Measurements from ENCODE around the gene RSPRY1. TPM values are rescaled to one million over a fixed set of nuclear protein-coding genes. Genes with fewer than 3 reads are reported as not detected.
"Not testable (repeated sequence)": the region's sequence is repeated elsewhere in the genome, so short reads cannot be mapped to it uniquely, and the experiment has no call there.

Gene RSPRY1
- total and polyA plus RNA-seq, 5 donors from 2014 or later: 25.7 to 46.4 (median 31.7) TPM

GRCh38 chr16:57268804-57269800 lies 83.0 kb downstream of the RSPRY1 start:
- H3K36me3 Mint-ChIP-seq: no peaks in the 10 kb centered on the region
- H3K4me3 ChIP-seq (ENCODE audit: low read depth, low read length): no peak overlapping the region
- H3K4me1 ChIP-seq (ENCODE audit: control insufficient read depth, insufficient read depth, low read length, poor library complexity, severe bottlenecking): peaks cover 14% of the 10 kb centered on the region
- no peak overlapping the region for H3K4me3 Mint-ChIP-seq
- no peak for ATAC-seq (ENCODE audit: low read depth in 2 of 2)
- H3K27me3 Mint-ChIP-seq: no peaks in the 10 kb centered on the region
- H3K9me3 ChIP-seq (ENCODE audit: control insufficient read depth in 2 of 2, low read length in 2 of 2): no peaks in the 10 kb centered on the region
- peaks cover 3 to 33% (median 7%) of the 10 kb centered on the region in 4 donors for H3K4me1 Mint-ChIP-seq
- H3K36me3 ChIP-seq (ENCODE audit: control insufficient read depth, insufficient read depth, low read length): no peaks in the 10 kb centered on the region
- no peaks in the 10 kb centered on the region for H3K9me3 Mint-ChIP-seq
- no peak for DNase-seq
- H3K27ac Mint-ChIP-seq: peak overlapping the region in 2 of 3 donors; percentile 69 to 76
- H3K27ac ChIP-seq (ENCODE audit: insufficient read depth, low read length, poor library complexity, severe bottlenecking): no peak overlapping the region
- H3K27me3 ChIP-seq (ENCODE audit: control insufficient read depth, insufficient read depth, low read length): no peaks in the 10 kb centered on the region

- peaks cover 14% of the 10 kb centered on the region for H3K4me1 ChIP-seq (ENCODE audit: control insufficient read depth, insufficient read depth, low read length, poor library complexity, severe bottlenecking)
- H3K27me3 Mint-ChIP-seq: no peaks in the 10 kb centered on the region
- no peak for ATAC-seq (ENCODE audit: low read depth in 2 of 2)
- H3K27ac ChIP-seq (ENCODE audit: insufficient read depth, low read length, poor library complexity, severe bottlenecking): no peak overlapping the region
- H3K9me3 Mint-ChIP-seq: no peaks in the 10 kb centered on the region
- H3K4me3 ChIP-seq (ENCODE audit: low read depth, low read length): no peak overlapping the region
- peak overlapping the region in 1 of 3 donors; percentile 63 for H3K27ac Mint-ChIP-seq
- H3K36me3 ChIP-seq (ENCODE audit: control insufficient read depth, insufficient read depth, low read length): no peaks in the 10 kb centered on the region
- H3K36me3 Mint-ChIP-seq: no peaks in the 10 kb centered on the region
- H3K27me3 ChIP-seq (ENCODE audit: control insufficient read depth, insufficient read depth, low read length): no peaks in the 10 kb centered on the region
- no peaks in the 10 kb centered on the region for H3K9me3 ChIP-seq (ENCODE audit: control insufficient read depth in 2 of 2, low read length in 2 of 2)
- DNase-seq: no peak
- peaks cover 3 to 29% (median 7%) of the 10 kb centered on the region in 4 donors for H3K4me1 Mint-ChIP-seq
- H3K4me3 Mint-ChIP-seq: no peak overlapping the region
These were observed 84.3 kb downstream of the RSPRY1 start for GRCh38 chr16:57270221-57271062.

DNA sequence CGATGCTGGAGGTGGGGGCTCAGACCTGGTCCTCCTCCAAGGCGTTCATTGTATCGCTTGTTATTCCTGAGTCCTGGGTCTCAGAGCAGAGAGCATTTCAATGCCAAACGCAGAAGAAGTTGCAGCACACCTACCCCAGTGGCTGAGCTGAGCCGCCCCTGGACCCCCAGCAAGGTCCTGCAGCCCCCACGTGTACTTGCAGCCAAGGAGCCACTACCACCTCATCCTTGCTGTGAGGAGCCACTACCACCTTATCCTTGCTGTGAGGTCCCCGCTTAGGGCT lies 84.9 kb downstream of the RSPRY1 start:
- DNase-seq (no peak), ATAC-seq (ENCODE audit: low read depth in 2 of 2) (no peak)
- Histone ChIP-seq H3K4me1 (ENCODE audit: control insufficient read depth, insufficient read depth, low read length, poor library complexity, severe bottlenecking) (peaks cover 9% of the 10 kb centered on the region), H3K27me3 (ENCODE audit: control insufficient read depth, insufficient read depth, low read length) (no peaks in the 10 kb centered on the region), H3K27ac (ENCODE audit: insufficient read depth, low read length, poor library complexity, severe bottlenecking) (no peak overlapping the region), H3K9me3 (ENCODE audit: control insufficient read depth in 2 of 2, low read length in 2 of 2) (no peaks in the 10 kb centered on the region), H3K4me3 (ENCODE audit: low read depth, low read length) (no peak overlapping the region), H3K36me3 (ENCODE audit: control insufficient read depth, insufficient read depth, low read length) (no peaks in the 10 kb centered on the region)
- H3K4me3 Mint-ChIP-seq: no peak overlapping the region
- H3K27me3 Mint-ChIP-seq: no peaks in the 10 kb centered on the region
- no peak overlapping the region for H3K27ac Mint-ChIP-seq
- H3K4me1 Mint-ChIP-seq: peaks cover 3 to 25% (median 7%) of the 10 kb centered on the region in 4 donors
- no peaks in the 10 kb centered on the region for H3K9me3 Mint-ChIP-seq
- H3K36me3 Mint-ChIP-seq: no peaks in the 10 kb centered on the region

DNA sequence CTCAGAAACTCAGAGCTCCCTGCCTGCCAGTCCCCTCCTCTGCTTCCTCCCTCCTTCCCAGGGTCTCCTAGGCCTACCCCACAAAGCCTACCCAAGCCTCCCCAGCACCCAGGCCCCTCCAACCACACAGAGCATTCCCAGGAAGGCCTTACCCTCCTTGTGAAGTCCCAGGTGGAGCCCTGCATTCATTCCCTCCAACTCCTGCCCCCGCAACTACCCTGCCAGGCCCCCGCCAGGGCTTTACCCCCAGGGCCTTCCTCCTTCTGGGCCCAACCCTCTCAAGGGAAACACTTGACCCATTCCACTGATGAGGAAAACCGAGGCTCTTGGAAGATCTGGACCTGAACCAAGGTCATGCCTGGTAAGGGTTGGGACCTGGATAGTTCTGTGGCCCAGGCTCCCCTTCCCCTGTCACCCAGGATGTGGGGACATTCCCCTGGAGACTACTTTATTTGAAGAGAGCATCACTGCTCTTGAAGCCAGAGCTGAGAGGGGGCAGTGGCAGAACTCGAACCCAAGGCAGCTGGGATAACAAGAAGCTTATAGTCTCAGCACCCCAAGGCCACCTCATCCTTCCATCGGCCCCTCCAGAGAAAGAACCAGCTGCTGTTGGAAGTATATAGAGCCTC lies 85.9 kb downstream of the RSPRY1 start:
- Histone ChIP-seq H3K4me1 (ENCODE audit: control insufficient read depth, insufficient read depth, low read length, poor library complexity, severe bottlenecking) (no peaks in the 10 kb centered on the region), H3K4me3 (ENCODE audit: low read depth, low read length) (no peak overlapping the region), H3K27ac (ENCODE audit: insufficient read depth, low read length, poor library complexity, severe bottlenecking) (no peak overlapping the region), H3K27me3 (ENCODE audit: control insufficient read depth, insufficient read depth, low read length) (no peaks in the 10 kb centered on the region), H3K9me3 (ENCODE audit: control insufficient read depth in 2 of 2, low read length in 2 of 2) (no peaks in the 10 kb centered on the region), H3K36me3 (ENCODE audit: control insufficient read depth, insufficient read depth, low read length) (no peaks in the 10 kb centered on the region)
- Mint-ChIP-seq H3K9me3 (no peaks in the 10 kb centered on the region), H3K27ac (peak overlapping the region in 1 of 3 donors; percentile 46), H3K4me1 (peaks cover 0 to 20% (median 2%) of the 10 kb centered on the region in 4 donors), H3K4me3 (no peak overlapping the region), H3K27me3 (no peaks in the 10 kb centered on the region), H3K36me3 (no peaks in the 10 kb centered on the region)
- DNase-seq: no peak
- no peak for ATAC-seq (ENCODE audit: low read depth in 2 of 2)

DNA sequence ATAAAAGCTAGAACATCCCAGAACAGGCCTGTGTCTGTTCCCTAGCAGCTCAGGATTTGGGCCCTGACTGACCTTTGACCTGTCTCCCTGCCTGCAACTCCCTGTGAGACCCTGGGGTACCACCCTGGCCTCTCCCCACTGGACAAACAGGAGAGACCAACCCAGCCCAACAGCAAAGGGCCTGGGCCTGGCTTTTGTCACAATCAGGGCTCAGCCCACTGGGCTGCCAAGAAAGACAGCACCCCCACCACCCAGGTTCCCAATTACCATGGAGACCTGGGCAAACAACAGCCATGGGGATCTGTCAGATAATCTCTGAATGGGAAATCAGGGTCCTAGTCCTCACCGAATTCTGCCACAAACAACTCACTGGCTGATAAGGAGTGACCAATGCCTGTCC lies 87.2 kb downstream of the RSPRY1 start:
- Mint-ChIP-seq H3K27me3 (peaks cover 9% of the 10 kb centered on the region), H3K9me3 (no peaks in the 10 kb centered on the region), H3K36me3 (no peaks in the 10 kb centered on the region), H3K4me1 (peaks cover 4 to 23% (median 6%) of the 10 kb centered on the region in 4 donors), H3K27ac (no peak overlapping the region), H3K4me3 (no peak overlapping the region)
- Histone ChIP-seq H3K27me3 (ENCODE audit: control insufficient read depth, insufficient read depth, low read length) (no peaks in the 10 kb centered on the region), H3K4me3 (ENCODE audit: low read depth, low read length) (no peak overlapping the region), H3K36me3 (ENCODE audit: control insufficient read depth, insufficient read depth, low read length) (no peaks in the 10 kb centered on the region), H3K9me3 (ENCODE audit: control insufficient read depth in 2 of 2, low read length in 2 of 2) (no peaks in the 10 kb centered on the region), H3K27ac (ENCODE audit: insufficient read depth, low read length, poor library complexity, severe bottlenecking) (no peak overlapping the region), H3K4me1 (ENCODE audit: control insufficient read depth, insufficient read depth, low read length, poor library complexity, severe bottlenecking) (no peaks in the 10 kb centered on the region)
- no peak for DNase-seq
- no peak for ATAC-seq (ENCODE audit: low read depth in 2 of 2)

DNA sequence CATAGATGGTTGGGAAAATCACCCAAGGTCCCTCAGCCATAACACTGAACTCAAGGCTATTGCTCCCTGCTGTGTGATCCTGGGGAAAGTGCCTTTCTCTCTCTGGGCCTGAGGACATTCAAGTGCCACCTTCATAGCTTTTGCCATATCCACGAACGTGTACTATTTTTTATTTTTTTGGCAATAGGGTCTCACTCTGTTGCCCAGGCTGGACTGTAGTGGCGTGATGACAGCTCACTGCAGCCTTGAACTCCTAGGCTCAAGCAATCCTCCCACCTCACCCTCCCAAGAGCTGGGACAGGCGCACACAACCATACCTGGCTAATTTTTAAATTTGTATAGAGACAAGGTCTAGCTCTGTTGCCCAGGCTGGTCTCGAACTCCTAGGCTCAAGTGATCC lies 87.7 kb downstream of the RSPRY1 start:
- Mint-ChIP-seq H3K27ac (no peak overlapping the region), H3K4me1 (peaks cover 4 to 22% (median 6%) of the 10 kb centered on the region in 4 donors), H3K4me3 (no peak overlapping the region), H3K36me3 (no peaks in the 10 kb centered on the region), H3K9me3 (no peaks in the 10 kb centered on the region), H3K27me3 (peaks cover 13% of the 10 kb centered on the region)
- DNase-seq (no peak), ATAC-seq (ENCODE audit: low read depth in 2 of 2) (no peak)
- Histone ChIP-seq H3K4me1 (ENCODE audit: control insufficient read depth, insufficient read depth, low read length, poor library complexity, severe bottlenecking) (no peaks in the 10 kb centered on the region), H3K9me3 (ENCODE audit: control insufficient read depth in 2 of 2, low read length in 2 of 2) (no peaks in the 10 kb centered on the region), H3K27ac (ENCODE audit: insufficient read depth, low read length, poor library complexity, severe bottlenecking) (no peak overlapping the region), H3K27me3 (ENCODE audit: control insufficient read depth, insufficient read depth, low read length) (peaks cover 2% of the 10 kb centered on the region), H3K36me3 (ENCODE audit: control insufficient read depth, insufficient read depth, low read length) (no peaks in the 10 kb centered on the region), H3K4me3 (ENCODE audit: low read depth, low read length) (no peak overlapping the region)

DNA sequence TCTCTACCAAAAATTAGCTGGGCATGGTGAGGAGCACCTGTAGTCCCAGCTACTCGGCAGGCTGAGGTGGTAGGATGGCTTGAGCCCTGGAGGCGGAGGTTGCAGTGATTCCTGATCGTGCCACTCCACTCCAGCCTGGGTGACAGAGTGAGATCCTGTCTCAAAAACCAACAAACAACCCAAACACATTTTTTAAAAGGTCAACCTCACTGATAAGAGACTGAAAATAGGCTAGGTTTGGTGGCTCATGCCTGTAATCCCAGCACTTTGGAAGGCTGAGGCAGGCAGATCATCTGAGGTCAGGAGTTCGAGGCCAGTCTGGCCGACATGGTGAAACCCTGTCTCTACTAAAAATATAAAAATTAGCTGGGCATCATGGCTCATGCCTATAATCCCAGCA lies 89.8 kb downstream of the RSPRY1 start:
- not testable (repeated sequence) for ATAC-seq (ENCODE audit: low read depth in 2 of 2); H3K27me3 ChIP-seq (ENCODE audit: control insufficient read depth, insufficient read depth, low read length); H3K4me1 ChIP-seq (ENCODE audit: control insufficient read depth, insufficient read depth, low read length, poor library complexity, severe bottlenecking); H3K36me3 Mint-ChIP-seq; H3K9me3 ChIP-seq (ENCODE audit: control insufficient read depth in 2 of 2, low read length in 2 of 2); H3K4me3 Mint-ChIP-seq; H3K4me3 ChIP-seq (ENCODE audit: low read depth, low read length); H3K27ac ChIP-seq (ENCODE audit: insufficient read depth, low read length, poor library complexity, severe bottlenecking); H3K27ac Mint-ChIP-seq; H3K36me3 ChIP-seq (ENCODE audit: control insufficient read depth, insufficient read depth, low read length); H3K9me3 Mint-ChIP-seq; DNase-seq
- Mint-ChIP-seq H3K27me3 (peaks cover 29% of the 10 kb centered on the region), H3K4me1 (peaks cover 4 to 20% (median 6%) of the 10 kb centered on the region in 4 donors)

Measured in CD4-positive, CD25-positive, alpha-beta regulatory T cell (primary cell).